Suppressor macrophage treated with lipopolysaccharide for 1 hour (primary cell): ENCODE data around the gene GMNN.
"Not testable (repeated sequence)": the region's sequence is repeated elsewhere in the genome, so short reads cannot be mapped to it uniquely, and the experiment has no call there.

Experiments used
- DNase-seq, 3 donors: peaks; one replicate each; pipeline ENCODE4 v3.0.0-alpha.2; 2020 to 2022

The GMNN gene

DNA sequence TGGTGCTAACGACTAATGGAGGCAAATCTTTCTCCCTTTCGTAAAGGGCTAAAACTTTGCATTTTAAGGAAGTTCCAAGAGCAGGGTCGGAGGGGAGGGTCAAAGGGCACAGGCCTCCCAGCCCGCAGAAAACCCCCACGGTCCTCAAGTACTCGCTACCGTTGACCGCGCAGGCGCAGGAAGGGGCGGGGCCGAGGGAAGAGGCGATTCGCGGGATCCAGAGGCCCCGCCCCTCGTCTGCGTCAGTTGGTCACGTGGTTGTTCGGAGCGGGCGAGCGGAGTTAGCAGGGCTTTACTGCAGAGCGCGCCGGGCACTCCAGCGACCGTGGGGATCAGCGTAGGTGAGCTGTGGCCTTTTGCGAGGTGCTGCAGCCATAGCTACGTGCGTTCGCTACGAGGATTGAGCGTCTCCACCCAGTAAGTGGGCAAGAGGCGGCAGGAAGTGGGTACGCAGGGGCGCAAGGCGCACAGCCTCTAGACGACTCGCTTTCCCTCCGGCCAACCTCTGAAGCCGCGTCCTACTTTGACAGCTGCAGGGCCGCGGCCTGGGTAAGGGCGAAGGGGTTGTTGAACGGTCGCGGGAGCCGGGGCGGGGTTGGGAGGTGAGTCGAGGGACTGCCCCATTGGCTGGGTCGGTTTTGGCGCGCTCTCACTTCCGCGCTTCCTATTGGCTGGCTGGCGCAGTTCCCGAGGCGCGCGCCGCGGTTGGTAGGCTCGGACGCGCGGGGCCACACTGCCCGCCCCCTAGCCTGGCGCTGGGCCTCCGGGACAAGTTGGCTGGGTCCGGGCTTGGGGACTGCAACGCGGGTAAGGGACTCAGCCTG lies at the start of gene GMNN:
Gene GMNN (plus strand): TSS at position 242 of the 824 bp plus-strand sequence. CDS start 2,310 bp downstream, outside the sequence.
- peak; percentile 99 to 100 (median 99) for DNase-seq

GRCh38 chr6:24730653-24731052 lies 44.1 kb upstream of the GMNN start:
- DNase-seq, result peak in 1 of 3 donors; percentile 17

- not testable (repeated sequence) for DNase-seq
Observed at GRCh38 chr6:24731456-24732134, 43.1 kb upstream of the GMNN start.

GRCh38 chr6:24734166-24734565 lies 40.6 kb upstream of the GMNN start:
- no peak for DNase-seq

DNA sequence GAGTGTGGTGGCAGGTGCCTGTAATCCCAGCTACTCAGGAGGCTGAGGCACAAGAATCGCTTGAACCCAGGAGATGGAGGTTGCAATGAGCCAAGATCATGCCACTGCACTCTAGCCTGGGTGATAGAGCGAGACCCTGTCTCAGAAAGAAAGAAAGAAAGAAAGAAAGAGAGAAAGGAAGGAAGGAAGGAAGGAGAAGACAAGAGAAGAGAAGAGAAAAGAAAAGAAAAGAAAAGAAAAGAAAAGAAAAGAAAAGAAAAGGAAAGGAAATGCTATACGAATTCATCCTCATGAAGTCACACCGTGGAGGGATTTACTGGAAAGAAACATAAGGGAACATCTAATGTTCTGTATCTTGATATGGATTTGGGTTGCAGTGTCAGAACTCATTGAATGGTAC lies 40.0 kb upstream of the GMNN start:
- DNase-seq, result not testable (repeated sequence)

GRCh38 chr6:24738741-24739140 lies 36.0 kb upstream of the GMNN start:
- peak; percentile 18 to 35 (median 24) for DNase-seq

DNA sequence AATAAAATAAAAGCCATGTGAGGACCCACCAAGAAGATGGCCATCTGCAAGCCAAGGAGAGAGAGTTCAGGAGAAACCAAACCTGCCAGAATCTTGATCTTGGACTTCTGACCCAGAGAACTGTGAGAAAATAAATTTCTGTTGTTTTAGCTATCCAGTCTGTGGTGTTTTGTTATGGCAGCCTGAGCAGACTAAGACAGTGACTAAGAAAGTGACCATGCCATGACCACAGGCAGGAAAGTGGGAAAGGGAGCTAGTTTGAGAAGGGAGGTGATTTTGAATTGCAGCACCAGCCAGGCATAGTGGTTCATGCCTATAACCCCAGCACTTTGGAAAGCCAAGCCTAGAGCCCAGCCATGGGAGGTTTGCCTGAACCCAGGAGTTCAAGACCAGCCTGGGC lies 33.9 kb upstream of the GMNN start:
- peak in 1 of 3 donors; percentile 28 for DNase-seq

DNA sequence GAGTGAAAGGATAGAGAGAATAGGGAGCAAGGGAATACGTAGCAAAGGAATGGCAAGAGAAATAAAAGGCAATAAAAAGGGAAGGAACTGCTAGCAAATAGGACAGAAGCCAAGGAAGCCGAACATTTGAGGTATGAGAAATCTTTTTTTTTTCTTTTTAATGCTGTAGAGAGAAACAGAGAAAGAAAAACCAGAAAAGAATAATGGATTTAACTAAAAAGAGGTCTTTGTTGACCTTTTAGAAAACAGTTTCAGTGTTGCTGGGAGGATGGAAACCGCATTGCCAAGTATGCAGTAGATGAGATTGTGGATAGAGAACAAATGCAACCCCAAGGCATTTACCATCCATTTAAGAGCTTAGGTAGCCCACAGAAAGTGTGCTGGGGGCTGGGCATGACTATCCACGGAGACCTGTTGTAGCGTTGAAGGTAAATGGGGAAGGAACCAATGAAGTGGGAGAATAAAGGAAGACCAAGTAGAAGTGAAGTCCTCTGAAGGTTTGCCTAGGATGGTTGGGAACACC lies 32.5 kb upstream of the GMNN start:
- DNase-seq, result no peak

DNA sequence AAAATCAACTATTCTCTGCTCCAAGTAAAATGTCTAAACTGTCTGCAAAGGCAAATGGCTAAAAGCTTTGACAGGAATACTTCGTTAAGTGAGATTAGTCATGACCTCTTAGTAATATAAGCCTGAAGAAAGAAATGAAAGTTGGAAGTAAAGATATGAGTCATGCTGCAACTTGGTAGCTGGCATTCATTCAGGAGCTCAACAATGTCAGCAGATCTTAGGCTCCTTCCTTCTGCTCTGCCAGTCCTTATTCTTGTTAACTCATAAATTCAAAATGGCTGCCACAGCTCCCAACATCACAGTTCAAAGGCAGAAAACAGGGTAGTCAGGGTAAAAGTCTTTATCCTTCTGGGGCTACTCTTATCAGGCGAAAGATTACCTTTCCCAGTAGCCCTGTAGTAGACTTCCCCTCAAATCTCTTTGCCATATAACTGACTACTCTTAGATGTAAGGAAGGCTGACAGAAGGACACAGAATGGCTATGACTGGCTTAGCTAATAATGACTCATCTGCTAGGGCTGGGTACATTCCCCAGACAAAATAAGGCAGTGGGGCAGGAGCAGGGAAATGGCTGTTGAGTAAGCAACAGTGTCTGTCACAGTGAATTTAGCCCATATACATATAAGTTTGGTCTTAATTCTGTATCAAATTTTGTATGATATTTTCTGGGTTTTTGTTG lies 31.3 kb upstream of the GMNN start:
- DNase-seq, result peak; percentile 86 to 96 (median 94)

- DNase-seq, result peak; percentile 21 to 65 (median 61)
Observed at GRCh38 chr6:24743944-24744335, 30.8 kb upstream of the GMNN start.

GRCh38 chr6:24744911-24745310 lies 29.8 kb upstream of the GMNN start:
- DNase-seq, result peak; percentile 77 to 86 (median 77)

DNA sequence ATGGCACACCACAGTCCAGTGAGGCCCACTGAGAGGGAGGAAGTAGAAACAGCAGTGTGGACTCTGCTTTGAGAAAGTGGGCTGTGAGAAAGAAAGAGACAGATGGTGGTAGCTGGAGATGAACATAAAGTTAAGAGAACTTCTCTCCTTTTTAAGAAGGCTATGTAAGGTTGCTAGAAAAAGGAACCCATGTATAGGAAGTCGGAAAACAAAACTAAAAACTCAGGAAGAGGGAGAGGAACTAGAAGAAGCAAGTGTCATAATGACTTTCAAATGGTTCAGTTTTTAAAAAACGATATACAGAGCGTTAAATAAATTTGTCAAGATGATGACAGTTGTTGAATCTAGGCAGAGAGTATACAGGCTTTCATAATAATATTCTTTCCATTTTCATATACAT lies 25.4 kb upstream of the GMNN start:
- DNase-seq, result peak; percentile 44 to 76 (median 72)

DNA sequence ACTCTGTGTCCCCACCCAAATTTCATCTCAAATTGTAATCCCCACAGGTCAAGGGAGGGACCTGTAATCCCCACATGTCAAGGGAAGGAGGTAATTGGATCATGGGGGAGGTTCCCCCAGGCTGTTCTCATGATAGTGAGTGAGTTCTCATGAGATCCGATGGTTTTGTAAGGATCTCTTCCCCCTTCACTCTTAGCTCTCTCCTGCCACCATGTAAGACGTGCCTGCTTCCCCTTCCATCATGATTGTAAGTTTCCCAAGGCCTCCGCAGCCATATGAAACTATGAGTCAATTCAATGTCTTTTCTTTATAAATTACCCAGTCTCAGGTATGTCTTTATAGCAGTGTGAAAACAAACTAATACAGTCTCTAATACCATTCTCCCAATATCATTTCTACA lies 23.9 kb upstream of the GMNN start:
- DNase-seq, result not testable (repeated sequence)

DNA sequence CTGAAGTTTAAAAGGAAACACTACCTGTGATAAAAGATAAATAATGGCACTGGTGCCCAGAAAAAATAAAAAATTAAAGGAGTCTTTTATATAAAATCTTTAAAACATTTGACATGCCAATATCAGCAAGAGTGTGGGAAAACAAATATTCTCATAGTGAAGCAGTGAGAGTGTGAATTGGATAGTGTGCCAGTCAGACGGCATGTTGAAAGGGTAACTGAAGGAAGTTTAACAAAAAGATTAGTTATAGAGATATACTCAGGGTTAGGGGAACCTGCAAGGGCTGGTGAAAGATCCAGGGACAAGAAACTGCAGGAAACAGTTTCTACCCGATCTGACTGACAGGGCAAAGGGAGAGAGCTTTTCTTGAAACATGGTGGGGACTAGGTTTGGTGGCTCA lies 22.2 kb upstream of the GMNN start:
- DNase-seq, result no peak

DNA sequence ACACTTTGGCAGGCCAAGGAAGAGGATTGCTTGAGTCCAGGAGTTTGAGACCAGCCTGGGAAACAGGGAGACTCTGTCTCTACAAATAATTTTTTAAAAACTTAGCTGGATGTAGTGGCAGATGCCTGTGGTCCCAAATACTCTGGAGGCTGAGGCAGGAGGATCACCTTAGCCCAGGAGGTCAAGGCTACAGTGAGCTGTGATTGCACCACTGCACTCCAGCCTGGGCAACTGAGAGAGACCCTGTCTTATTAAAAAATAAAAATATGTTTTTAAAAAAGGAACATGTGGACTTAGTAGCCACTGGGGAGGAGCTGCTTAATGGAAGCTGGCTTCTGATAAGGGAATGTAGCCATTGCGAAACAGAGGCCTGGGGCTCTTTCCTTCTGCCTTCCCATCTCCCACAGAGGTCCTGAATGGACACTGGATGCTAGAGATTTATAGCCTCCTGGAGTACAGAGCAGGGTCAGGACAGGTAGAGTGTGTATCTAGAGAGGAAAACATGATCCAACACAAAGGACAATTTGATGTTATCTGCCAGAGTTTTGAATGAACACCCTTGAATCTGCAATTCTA lies 21.7 kb upstream of the GMNN start:
- no peak for DNase-seq

DNA sequence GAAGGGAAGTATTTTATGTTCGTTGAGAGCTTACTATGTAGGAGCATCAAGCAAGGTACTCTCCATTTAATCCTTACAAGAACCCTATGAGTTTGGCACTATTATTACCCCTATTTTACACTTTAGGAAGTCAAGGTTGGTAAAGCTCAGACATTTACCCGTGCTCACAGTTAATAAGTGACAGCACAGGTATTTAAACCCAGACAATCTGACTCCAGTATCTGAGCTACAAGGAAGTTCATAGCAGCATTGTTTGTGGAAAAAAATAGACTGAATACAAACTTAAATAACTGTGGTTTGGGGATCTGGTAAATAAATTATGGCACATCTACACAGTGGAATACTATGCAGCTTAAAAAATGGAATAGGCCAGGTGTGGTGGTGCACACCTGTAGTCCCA lies 21.2 kb upstream of the GMNN start:
- DNase-seq, result no peak

- DNase-seq, result not testable (repeated sequence)
Observed at GRCh38 chr6:24754378-24754777, 20.4 kb upstream of the GMNN start.

- DNase-seq, result no peak
Observed at GRCh38 chr6:24755279-24755678, 19.5 kb upstream of the GMNN start.

- peak; percentile 28 to 46 (median 44) for DNase-seq
Observed at GRCh38 chr6:24757611-24758010, 17.1 kb upstream of the GMNN start.

- no peak for DNase-seq
Observed at GRCh38 chr6:24759718-24760117, 15.0 kb upstream of the GMNN start.

- DNase-seq, result no peak
Observed at GRCh38 chr6:24760210-24760609, 14.5 kb upstream of the GMNN start.

DNA sequence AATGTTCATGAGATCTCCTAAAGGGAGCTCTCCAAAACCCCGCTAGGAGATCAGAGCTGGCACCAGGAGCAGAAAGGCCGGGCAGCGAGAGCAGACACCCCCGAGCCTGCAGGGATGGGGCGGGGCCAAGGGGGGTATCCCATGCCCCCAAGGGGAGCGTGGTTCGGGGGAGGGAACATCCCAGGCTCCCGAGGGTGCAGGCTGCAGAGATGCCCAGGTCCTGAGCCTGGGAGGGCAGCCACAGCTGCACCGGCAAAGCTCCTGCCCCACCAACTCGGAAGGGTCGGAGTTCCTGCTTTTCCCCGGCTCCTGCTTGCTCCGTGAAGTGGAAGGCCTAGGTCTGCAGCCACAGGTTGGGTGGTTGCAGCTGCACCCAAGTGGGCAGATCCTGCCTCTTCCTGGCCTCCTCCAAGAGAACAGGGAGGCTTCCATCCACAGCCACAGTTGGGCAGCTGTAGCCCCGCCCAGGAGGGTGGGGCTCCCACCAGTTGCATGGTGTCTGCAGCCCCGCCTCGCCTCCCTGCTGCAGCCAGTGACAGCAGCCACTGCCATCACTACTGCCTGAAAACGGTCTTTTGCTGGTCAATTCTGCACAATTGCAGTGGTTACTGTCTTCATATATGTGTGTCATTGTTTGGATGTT lies 13.4 kb upstream of the GMNN start:
- peak in 1 of 3 donors; percentile 18 for DNase-seq
